Keratinocyte (primary cell): Measurements from ENCODE around the gene TMEM132E. TPM values are rescaled to one million over a fixed set of nuclear protein-coding genes. Genes with fewer than 3 reads are reported as not detected.
A peak's percentile ranks its signal among the peaks of the same experiment; 100 is the strongest.

ENCODE experiments used
- DNase-seq: peaks from one replicate; pipeline ENCODE4 v3.0.0-alpha.2; 2011; ENCODE audit warnings: low read depth, missing footprints, low spot score
- FAIRE-seq: peaks from 2 replicates; lab custom pipeline; 2011; peaks lifted over from hg19 to GRCh38; lab: Jason Lieb, UNC
- H2AFZ ChIP-seq: 2 replicates; pipeline ENCODE4 v1.6.0; 2012; ENCODE audit warnings: low read length, control low read depth, inconsistent platforms; ENCODE audit not compliant: control insufficient read depth
- H3K27ac ChIP-seq: 2 replicates; pipeline ENCODE4 v1.5.1; 2011; ENCODE audit warnings: low read length; ENCODE audit not compliant: control insufficient read depth, insufficient read depth
- H3K27me3 ChIP-seq: 3 replicates; pipeline ENCODE4 v1.6.0; 2011; ENCODE audit warnings: low read length; ENCODE audit not compliant: control insufficient read depth, insufficient read depth; ENCODE audit errors: extremely low read depth
- H3K36me3 ChIP-seq, 2 experiments: 2 replicates in 1 of 2; 3 replicates in 1 of 2; pipeline ENCODE4 v1.5.1; 2011; ENCODE audit warnings: low read length in 2 of 2, mild to moderate bottlenecking in 1 of 2; ENCODE audit not compliant: control insufficient read depth in 2 of 2, insufficient read depth in 2 of 2; ENCODE audit errors: extremely low read depth in 1 of 2
- H3K4me1 ChIP-seq: 3 replicates; pipeline ENCODE4 v1.5.1; 2011; ENCODE audit warnings: low read length; ENCODE audit not compliant: control insufficient read depth, insufficient read depth; ENCODE audit errors: extremely low read depth
- H3K4me2 ChIP-seq: 3 replicates; pipeline ENCODE4 v1.6.0; 2011; ENCODE audit warnings: low read depth, low read length; ENCODE audit not compliant: control insufficient read depth, insufficient read depth; ENCODE audit errors: extremely low read depth
- H3K4me3 ChIP-seq, 3 experiments: fragments of 200-600 bp in 1 of 3; sonication (generic) in 1 of 3; 2 replicates in 2 of 3; 3 replicates in 1 of 3; pipeline ENCODE4 v1.5.1; 2011 to 2016; ENCODE audit warnings: low read length in 3 of 3, mild to moderate bottlenecking in 3 of 3, control low read depth in 2 of 3, inconsistent platforms in 1 of 3, low read depth in 1 of 3, mixed read lengths in 1 of 3, mixed run types in 1 of 3, moderate library complexity in 1 of 3; ENCODE audit not compliant: control insufficient read depth in 2 of 3, insufficient read depth in 2 of 3; ENCODE audit errors: extremely low read depth in 1 of 3
- H3K79me2 ChIP-seq: 2 replicates; pipeline ENCODE4 v1.6.0; 2012; ENCODE audit warnings: low read length; ENCODE audit not compliant: control insufficient read depth, insufficient read depth
- H3K9ac ChIP-seq: 3 replicates; pipeline ENCODE4 v1.6.0; 2011; ENCODE audit warnings: low read length; ENCODE audit not compliant: control insufficient read depth, insufficient read depth; ENCODE audit errors: extremely low read depth
- H3K9me1 ChIP-seq: 3 replicates; pipeline ENCODE4 v1.6.0; 2011; ENCODE audit warnings: low read length; ENCODE audit not compliant: control insufficient read depth, insufficient read depth; ENCODE audit errors: extremely low read depth
- H3K9me3 ChIP-seq: 2 replicates; pipeline ENCODE4 v1.5.1; 2012; ENCODE audit warnings: low read depth, low read length; ENCODE audit not compliant: control insufficient read depth
- H4K20me1 ChIP-seq: 3 replicates; pipeline ENCODE4 v1.6.0; 2011; ENCODE audit warnings: low read length; ENCODE audit not compliant: control insufficient read depth, insufficient read depth; ENCODE audit errors: extremely low read depth
- CTCF ChIP-seq, 3 experiments: IDR thresholded peaks in 1 of 3; conservative IDR thresholded peaks in 1 of 3; optimal IDR thresholded peaks in 1 of 3; 2 replicates in 2 of 3; 3 replicates in 1 of 3; pipeline versions ENCODE3 to v1.5.1; 2011; ENCODE audit warnings: low read length in 3 of 3, mild to moderate bottlenecking in 3 of 3, moderate library complexity in 2 of 3, control low read depth in 1 of 3, inconsistent platforms in 1 of 3; ENCODE audit not compliant: insufficient read depth in 2 of 3; ENCODE audit errors: extremely low read depth in 1 of 3
- EZH2 ChIP-seq: IDR thresholded peaks from one replicate; pipeline ENCODE4 v1.6.1; 2012; ENCODE audit warnings: inconsistent platforms, mild to moderate bottlenecking, low read length, moderate library complexity
- dilution Hi-C: fragments of 300-500 bp; cut with MboI; formaldehyde crosslinking; loops from one replicate; pipeline ENCODE4 v1.7.0; 2020; ENCODE audit warnings: low sequenced_read_pairs; ENCODE audit not compliant: extremely low pct_ligation_motif_present
- polyA plus RNA-seq, 5 experiments: library from polyadenylated mRNA; depleted of rRNA in 3 of 5; stranded (reverse) in 3 of 5; stranded (forward) in 1 of 5; unstranded in 1 of 5; fragments of >200 nt; gene quantifications; 1 replicate in 1 of 5; 2 replicates in 3 of 5; 3 replicates in 1 of 5; pipeline versions ENCODE4 v1.2.1 to v1.2.3, GENCODE V29; 2011 to 2012; ENCODE audit warnings: missing spikeins in 2 of 5, low read depth in 1 of 5, low replicate concordance in 1 of 5

TMEM132E gene
- polyA plus RNA-seq, 1 donor (not counting 4 experiments of a cell fraction or from before 2014, with no cell fraction given): not detected

GRCh38 chr17:34584805-34585416, 5.5 kb downstream of the TMEM132E start:
- Histone ChIP-seq H4K20me1 (no peaks in the 10 kb centered on the region), H3K4me3 (no peak overlapping the region), H3K36me3 (no peaks in the 10 kb centered on the region), H3K4me1 (peaks cover 3% of the 10 kb centered on the region), H3K4me2 (no peak overlapping the region), H3K79me2 (no peaks in the 10 kb centered on the region), H3K27ac (no peak overlapping the region), H2AFZ (no peak overlapping the region), H3K9me1 (no peaks in the 10 kb centered on the region), H3K9me3 (no peaks in the 10 kb centered on the region), H3K9ac (no peak overlapping the region), H3K27me3 (peaks cover 61% of the 10 kb centered on the region)
- TF ChIP-seq EZH2 (no peak), CTCF (optimal IDR thresholded peaks at IDR 0.05 in 1 of 3, IDR thresholded peaks at IDR 0.05 in 1 of 3, conservative IDR thresholded peaks at IDR 0.05 in 1 of 3; ENCODE audit: extremely low read depth in 1 of 3, insufficient read depth in 2 of 3, low read length in 3 of 3) (peak; percentile 35 to 43 (median 38))
- FAIRE-seq: no peak
- no peak for DNase-seq
- dilution Hi-C loops: no loop called here

GRCh38 chr17:34586346-34586846, 7.0 kb downstream of the TMEM132E start:
- H3K4me2 ChIP-seq: no peak overlapping the region
- no peaks in the 10 kb centered on the region for H3K9me1 ChIP-seq
- peaks cover 47% of the 10 kb centered on the region for H3K27me3 ChIP-seq
- no peaks in the 10 kb centered on the region for H3K4me1 ChIP-seq
- FAIRE-seq: no peak
- no peak overlapping the region for H3K4me3 ChIP-seq
- no peak overlapping the region for H2AFZ ChIP-seq
- no peak overlapping the region for H3K9ac ChIP-seq
- DNase-seq: no peak
- TF ChIP-seq EZH2 (no peak), CTCF (optimal IDR thresholded peaks at IDR 0.05 in 1 of 3, IDR thresholded peaks at IDR 0.05 in 1 of 3, conservative IDR thresholded peaks at IDR 0.05 in 1 of 3; ENCODE audit: extremely low read depth in 1 of 3, insufficient read depth in 2 of 3, low read length in 3 of 3) (no peak)
- no peaks in the 10 kb centered on the region for H4K20me1 ChIP-seq
- dilution Hi-C loops: no loop called here
- H3K36me3 ChIP-seq: no peaks in the 10 kb centered on the region
- H3K27ac ChIP-seq: no peak overlapping the region
- no peaks in the 10 kb centered on the region for H3K79me2 ChIP-seq
- H3K9me3 ChIP-seq: no peaks in the 10 kb centered on the region
